GM21390 (cell line): ENCODE data around the gene ZBTB12.
A peak's percentile ranks its signal among the peaks of the same experiment; 100 is the strongest.

ENCODE experiments used
- ATAC-seq: cut with Tn5 transposase; IDR thresholded peaks from one replicate; pipeline ENCODE4 v1.9.1; 2021; ENCODE audit not compliant: unreplicated experiment

The ZBTB12 gene

DNA sequence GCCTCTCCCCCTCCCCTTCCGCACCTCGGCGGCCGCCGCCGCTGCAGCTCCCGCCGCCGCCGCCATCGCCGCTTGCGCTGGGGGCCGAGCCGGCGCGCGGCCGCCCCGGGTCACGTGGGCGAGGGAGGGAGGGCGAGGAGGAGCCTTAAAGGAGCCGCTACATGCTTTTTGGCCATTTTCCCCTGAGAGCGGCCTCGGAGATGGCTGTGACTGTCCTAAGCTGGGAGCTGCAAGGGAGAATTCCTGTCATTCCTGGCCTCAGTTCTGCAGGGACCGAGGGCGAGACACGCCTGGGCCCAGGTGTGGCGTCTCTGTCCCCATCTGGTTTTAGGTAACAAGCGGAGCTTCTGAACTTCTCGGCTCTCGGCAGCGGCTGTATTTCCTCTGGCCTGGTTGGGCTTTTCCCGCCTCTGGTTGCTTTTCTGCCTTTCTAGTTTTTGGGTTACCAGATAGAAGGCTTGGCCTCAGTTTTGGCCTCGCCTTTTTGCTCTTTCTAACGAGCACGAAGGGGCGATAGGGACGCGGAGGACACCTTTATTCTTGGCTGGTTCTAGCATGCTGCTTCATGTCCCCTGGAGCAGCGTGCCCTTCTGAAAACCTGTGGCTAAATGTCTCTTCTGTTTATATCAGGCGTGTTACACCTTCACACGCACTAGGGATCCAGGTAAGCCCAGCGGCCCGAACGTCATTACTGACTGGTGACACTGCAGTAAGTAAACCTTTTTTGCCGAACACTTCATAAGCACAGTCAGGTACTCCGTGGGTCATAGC is 4.1 kb downstream of the ZBTB12 start, which contains the start of gene EHMT2:
Gene EHMT2, minus strand, starts transcription at position 87 of the 771 bp plus-strand sequence. Its CDS starts 21 bp downstream, at position 66.
- ATAC-seq = peak; percentile 59

DNA sequence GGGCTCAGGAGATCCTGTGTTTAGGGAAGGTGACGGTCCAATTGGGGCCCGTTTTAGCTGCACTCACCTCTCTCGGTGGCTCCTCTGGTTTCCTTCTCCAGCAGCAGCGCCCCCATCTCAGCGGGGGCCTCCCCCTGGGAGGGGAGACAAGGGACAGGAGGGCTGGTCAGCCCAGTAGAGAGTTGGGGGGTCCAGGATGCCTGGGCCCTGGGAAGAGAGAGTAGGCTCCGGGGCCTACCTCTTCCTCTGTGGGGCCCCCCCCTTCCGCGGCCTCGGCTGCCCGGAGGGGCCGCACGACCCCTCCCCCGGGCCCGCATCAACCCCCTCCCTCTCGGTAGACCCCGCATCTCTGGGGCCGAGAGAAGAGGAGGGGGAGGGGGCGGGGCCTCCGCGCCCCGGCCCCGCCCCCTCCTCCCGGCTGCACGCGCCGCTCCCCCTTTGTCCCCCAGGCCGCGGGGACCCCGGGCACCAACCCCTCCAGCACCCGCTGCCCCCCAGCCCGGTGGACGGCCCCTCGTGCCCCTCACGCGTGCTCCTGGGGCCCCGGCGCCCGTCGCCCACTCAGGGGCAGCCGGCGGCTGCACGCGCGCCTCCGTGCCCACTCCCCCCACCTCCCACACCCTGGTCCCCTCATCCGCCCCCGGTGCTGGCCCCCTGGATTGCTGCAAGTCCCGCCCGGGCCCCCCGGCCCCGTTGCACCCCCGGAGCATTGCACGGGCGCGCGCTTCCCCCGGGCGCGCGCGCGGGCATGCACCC is 4.9 kb downstream of the ZBTB12 start:
- ATAC-seq = no peak

DNA sequence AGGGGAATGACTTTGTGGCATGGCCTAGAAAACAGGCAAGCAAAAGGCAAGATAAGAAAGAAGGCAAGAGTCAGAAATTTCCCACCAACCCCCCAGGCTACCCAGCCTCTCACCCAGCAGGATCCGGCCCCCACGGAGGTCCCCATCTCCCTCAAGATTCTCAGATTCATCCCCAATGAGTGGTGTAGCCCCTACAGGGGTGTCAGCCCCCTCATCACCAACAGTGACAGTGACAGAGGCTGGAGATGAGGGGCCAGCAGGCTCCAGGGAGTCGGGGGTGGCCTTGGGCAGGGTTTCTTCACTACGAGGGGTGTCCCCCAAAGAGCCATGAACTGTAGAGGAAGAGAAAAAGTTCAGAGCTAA is 5.4 kb downstream of the ZBTB12 start:
- ATAC-seq = no peak

DNA sequence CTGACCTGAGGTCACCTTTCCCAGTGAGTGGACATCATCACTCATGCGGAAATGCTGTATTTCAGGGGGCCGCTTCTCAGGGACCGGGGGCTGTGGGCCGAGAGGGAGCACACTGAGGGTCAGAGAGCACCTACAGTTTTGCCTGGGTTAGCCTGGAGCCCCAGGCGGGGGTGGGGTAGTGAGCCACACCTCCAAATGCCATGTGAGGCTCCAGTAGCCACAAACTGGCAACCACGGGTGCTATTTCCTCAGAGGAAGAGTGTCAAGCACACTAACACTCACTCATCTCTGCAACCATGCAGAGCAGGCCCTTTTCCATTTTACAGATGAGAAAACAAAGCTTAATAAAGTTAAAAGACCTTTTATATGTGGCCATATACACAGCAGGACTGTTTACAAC is 9.1 kb downstream of the ZBTB12 start:
- ATAC-seq = no peak

DNA sequence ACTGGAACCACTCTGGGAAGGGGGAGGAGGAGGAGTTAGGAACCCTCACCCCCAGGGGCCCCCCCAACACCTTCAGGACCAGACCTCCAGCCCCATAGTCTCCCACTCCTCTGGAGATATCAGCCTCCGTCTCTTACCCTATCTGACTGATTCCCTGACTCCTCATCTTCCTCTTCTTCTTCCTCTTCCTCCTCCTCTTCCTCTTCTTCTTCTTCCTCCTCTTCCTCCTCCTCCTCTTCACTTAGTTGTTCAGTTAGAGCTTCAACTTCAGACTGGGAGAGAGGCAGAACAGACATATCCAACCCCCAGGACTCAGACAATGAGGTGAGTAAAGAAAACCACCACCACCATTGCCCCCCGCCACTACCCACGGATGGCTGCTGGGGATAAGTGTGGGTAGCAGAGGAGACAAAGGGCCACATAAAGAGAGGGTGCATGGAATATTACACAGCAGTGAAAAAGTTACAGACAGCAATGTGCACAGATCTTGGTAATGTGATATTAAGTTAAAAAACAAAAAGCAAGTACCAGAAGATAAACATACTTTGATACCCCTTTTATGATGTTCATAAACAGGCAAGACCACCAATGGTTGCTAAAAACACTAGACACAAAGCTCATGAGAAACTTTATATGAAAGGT is 12.4 kb downstream of the ZBTB12 start:
- no peak for ATAC-seq

DNA sequence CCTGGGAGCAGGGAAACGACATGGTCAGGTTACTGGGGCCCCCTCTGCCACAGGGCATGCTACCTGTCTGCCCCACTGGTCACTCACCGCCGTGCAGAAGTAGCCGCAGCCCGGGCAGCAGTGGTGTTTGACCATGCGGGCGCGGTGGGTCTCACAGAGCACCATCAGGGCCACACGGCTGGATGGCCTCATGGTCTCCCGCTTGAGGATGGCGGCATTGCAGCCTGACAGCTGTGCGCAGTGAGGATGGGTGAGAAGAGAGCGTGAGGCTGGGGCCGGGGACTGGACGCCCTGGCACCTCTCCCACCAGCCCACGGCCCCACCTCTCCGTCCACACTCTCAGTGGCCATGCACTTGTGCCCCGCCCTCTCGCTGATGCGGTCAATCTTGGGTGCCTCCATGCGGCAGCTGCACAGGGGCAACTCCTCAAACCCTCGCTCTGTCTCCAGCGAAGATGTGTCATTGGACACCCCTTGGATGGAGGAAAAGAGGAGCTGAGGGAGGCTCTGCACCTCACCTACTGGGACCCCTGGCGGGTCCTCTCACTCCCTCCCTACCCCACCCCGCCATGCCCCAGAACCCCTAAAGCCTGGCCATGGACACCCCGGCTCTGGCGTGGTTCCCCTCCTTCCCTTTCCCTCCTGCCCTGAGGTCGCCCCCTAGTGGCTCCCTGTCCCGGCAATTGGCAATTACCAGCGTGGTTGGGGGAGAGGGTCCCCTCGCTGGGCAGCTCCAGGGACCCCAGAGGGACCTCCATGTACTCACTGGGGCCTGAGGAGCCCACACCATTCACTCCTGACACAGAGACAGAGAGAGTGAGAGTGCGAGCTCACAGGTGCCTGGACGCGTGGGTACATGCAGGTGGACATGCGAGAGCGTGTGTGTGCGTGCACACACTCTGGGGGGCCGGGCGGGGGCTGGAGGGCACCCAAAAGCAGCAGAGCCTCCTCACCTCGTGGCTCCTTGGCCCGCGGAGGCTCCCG is 13.3 kb downstream of the ZBTB12 start:
- no peak for ATAC-seq

DNA sequence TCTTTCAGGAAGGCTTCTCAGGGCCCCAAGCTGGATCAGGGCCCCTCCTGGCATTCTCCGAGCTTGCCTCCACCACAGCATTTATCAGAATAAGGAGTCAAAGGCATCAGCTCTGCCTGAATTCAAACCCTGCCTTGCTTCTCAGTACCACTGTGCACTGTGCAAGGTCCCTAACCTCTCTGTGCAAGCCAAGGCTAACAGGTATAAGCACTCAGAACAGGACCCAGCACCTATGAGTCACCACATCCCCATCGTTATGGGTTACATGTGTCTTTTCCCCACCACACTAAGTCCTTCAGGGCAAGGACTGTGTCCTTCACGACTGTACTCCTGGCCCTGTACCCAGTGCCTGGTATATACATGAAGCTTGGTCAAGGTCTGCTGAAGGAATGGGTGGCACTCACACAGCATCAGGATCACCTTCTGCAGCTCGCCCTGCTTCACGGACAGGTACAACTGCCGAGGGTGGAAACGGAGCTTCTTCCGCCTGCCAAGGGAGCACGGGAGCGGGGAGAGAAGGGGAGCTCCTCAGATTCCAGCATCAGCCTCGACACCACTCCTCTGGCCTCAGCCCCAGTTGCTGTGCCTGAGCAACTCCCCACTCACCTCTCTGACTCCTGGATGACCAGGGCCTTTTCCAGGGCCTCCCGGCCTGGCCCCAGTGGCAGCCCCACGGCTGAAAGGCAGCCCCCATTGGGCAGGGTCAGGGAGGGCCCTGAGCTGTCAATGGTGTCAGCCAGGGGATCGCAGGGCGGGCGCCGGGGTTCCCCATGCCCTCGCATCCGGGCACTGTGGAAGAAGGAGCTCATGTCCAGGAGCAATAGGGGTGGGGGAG is 14.5 kb downstream of the ZBTB12 start:
- no peak for ATAC-seq

DNA sequence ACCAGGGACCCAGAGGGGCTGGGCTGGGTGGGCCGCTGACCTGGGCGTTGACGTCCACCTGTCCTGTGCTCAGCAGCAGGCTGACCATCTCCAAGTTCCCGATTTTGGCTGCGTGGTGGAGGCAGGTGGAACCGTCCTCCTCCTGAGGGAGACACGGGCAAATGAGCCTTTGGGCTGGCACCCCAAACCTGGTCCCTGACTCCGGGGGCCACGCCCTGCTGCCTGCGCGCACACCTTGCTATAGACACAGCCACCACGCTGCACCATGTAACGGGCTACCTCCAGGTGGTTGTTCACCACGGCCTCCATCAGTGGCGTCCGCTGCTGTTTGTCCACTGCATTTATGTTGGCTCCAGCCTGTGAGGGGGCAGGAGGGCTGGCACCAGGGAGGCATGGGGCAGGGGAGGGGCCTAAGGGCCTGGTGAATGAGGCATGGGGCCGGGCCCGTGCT is 15.3 kb downstream of the ZBTB12 start:
- no peak for ATAC-seq

DNA sequence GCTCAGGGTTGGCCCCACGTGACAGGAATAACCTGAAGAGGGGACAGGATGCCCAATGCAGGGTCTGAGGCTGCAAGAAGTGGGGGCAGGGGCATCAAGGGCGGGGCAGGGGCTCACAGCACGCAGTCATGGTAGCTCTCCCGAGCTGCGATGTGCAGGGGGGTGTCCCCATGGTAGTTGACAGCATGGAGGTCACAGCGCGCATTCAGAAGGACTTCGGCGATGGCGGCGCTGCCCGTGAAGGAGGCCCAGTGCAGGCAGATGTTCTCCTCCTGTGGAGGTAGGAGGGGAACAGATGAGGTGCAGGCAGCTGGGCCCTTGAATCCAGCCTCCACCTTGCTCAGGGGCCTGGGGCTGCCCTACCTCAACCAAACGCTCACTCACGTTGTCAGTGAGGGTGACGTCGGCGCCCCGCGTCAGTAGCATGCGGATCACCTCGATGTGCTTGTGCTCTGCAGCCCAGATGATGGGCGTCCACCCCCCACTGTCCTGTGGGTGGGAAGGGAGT is 17.3 kb downstream of the ZBTB12 start:
- ATAC-seq = no peak

DNA sequence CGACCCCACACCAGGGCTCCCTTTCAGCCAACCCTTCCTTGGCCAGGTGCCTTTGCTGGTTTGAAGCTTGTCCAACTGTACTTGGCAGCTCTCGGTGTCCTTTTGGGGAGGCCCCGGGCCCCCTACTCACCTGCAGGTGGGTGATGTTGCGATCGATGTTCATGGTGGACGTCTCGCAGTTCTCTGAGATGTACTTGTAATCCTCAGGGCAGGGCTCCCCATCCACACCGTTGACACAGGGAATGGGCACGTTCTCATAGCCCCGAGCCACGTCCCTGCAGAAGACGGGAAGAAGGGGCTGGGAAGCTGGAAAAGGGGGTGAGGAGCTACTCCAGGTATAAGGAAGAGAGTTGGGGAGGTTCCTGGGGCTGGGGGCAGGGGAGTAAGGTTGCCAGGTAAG is 18.2 kb downstream of the ZBTB12 start:
- ATAC-seq = no peak

DNA sequence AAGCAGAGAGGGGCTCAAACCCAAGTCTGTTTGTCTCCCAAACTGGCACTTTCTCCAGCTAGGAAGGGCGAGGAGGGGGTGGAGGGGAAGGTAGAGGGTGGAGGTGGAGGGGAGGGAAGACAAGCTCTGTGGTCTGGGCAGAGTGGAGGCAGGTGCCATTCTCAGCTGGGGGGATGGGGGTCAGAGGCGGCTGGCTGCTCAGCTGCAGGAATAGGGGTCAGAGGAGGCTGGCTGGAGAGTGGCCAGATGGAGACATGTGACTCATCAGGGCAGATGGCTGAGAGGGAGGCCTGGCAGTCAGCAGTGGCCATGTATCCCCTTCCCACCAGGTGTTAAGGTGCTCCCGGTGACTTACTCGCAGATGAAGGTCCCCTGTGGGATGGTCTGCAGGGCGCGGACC is 19.5 kb downstream of the ZBTB12 start:
- no peak for ATAC-seq

DNA sequence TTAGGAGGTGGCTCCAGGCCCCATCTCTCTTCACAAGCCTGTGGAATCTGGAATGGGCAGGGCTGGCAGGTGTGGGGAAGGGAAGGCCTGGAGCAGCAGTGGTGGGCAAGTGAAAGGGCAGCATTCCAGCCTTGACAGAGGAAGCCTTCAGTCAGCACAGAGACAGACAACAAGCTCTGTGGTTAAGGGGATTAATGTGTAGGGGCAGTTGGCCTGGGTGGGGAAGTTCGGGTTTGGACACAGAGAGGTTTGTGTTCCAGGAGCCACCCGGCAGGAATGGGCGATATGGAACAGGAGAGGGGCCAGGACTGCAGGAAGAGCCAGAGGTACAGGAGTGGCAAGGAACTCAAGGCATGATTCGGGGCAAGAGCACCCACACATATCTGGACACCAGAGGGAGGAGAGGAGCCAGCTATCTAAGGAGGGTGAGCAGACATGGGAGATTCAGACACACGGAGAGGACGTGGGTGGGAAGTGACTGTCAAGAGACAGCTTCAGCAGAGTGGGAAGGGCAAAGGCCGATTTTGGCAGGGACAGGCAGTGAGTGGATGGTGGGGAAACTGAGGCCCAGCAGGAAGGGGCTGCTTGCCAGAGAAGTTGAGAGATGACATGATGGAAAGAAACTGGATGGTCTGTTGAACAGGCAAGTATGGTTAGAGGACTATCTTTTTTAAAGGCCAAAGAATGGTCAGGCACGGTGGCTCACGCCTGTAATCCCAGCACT is 20.6 kb downstream of the ZBTB12 start:
- no peak for ATAC-seq

DNA sequence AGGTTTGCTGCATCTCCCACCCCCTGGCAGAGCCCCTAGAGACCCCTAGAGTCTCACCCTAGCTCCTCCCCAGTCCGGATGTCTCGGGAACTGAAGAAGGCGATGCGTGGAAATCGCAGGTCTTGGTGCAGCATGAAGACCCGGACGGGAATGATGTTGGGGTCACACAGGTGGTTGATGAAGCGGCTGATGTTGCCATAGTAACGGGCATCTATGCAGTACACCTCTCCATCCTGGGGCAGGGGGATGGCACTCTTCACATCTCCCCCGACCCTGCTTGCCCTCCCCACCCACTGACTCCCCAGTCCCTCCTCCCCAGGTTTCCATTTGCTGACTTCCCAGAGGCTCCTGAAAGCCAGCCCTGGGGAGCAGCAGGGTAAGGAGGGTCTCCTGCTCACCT is 21.3 kb downstream of the ZBTB12 start:
- no peak for ATAC-seq

DNA sequence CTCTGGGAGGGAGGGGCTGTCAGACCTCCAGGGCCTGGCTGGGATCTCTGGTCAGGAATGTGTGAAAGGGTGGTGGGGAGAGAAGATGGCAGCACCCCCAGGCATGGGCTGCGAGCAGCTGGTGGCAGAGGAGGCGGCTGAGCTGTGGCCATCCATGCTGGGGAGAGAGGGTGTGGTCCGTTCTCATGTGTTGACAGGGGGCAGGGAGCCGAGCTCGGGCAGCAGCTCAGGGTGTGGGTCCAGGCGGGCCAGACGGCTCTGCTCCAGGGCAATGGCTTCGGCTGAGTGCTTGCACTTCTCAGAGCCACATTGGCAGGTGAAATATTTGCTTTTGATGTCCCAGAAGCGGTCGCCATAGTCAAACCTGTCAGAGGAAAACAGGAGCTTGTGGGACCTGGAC is 22.0 kb downstream of the ZBTB12 start:
- ATAC-seq = no peak

DNA sequence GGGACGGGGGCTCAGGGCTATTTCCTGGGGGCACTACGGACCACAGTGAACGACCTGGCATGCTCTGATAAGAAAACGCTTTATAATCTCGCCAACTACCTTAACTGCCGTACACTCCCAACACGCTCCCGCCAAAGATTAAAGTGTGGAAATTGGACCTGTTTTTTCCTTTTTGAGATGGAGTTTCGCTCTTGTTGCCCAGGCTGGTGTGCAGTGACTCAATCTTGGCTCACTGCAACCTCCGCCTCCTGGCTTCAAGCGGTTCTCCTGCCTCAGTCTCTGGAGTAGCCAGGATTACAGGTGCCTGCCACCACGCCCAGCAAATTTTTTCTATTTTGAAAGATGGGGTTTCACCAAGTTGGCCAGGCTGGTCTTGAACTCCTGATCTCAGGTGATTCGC is 22.7 kb downstream of the ZBTB12 start:
- no peak for ATAC-seq

DNA sequence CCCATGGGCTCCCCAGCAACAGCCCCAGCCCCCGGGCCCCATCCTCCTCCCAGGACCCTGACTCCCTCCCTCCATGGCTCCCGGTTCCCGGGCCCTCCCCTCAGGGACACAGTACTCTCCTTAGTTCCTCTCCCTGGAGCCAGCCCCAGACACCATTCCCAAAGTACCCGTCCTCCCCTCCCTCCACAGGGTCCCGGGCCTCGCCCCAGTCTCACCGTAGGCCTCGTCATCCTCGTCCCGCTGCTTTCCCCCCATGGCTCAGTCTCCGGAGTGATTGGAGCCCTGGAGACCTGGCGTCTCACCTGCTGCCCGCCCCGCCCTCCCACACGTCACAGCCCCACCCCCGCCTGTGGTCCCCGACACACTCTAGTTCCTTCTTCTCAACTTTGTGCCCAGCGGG is 23.2 kb downstream of the ZBTB12 start, which contains the start of gene SLC44A4:
Gene SLC44A4, minus strand, starts transcription at position 272 of the 400 bp plus-strand sequence. Its CDS starts 17 bp downstream, at position 255.
- ATAC-seq = no peak

DNA sequence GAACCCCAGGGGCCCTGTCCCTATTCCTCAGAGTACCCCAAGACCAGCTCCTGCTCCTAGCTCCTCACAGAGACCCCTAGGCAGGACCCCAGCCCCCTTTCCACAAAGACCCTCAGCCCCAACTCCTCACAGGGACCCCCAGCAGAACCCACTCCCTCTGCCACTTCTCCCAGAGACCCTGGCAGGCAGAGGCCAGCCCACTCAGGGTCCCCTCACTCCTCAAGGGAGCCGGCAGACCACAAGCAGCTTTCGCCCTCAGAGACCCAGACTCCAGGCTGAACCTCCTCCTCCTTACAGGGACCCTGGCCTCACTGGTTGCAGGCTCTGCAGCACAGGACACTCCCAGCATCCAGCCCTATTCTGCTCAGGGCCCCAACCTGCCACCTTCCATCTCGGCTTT is 23.7 kb downstream of the ZBTB12 start:
- ATAC-seq = no peak

DNA sequence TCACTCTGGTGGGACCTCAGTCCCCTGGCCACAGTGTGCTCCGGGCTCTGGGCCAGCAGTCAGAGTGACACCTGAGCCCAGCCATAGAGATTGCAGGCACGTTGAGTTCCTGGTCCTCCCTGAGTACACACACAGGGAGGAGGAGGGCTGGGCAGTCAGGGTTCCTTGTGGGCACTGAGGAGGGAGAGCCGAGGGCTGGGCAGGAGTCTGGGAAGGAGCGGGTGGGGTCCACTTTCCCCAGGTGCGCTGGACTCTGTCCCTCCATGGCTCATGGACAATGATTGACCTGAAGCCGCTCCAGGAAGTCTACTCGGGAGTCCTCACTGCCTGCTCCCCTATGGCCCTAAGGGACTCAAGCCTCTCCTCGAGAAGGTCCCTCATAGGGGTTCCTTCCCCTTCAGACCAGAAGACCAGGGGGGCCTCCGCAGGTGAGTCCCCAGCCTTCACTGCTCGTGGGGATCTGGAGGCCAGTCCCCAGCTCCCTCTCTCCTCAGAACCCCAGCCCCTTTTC is 24.2 kb downstream of the ZBTB12 start:
- ATAC-seq = no peak
